GM18502 (cell line): ENCODE measurements around the gene RNF220.
"Not testable (repeated sequence)": the region's sequence is repeated elsewhere in the genome, so short reads cannot be mapped to it uniquely, and the experiment has no call there.

Source experiments
- ATAC-seq: cut with Tn5 transposase; IDR thresholded peaks from one replicate; pipeline ENCODE4 v1.9.1; 2021; ENCODE audit warnings: mild to moderate bottlenecking; ENCODE audit not compliant: unreplicated experiment, poor library complexity

RNF220 gene

GRCh38 chr1:44664730-44665370 is 259.8 kb downstream of the RNF220 start:
- no peak for ATAC-seq

GRCh38 chr1:44666719-44667118 is 261.7 kb downstream of the RNF220 start:
- not testable (repeated sequence) for ATAC-seq

- ATAC-seq: no peak
Observed at GRCh38 chr1:44670751-44671640, 265.9 kb downstream of the RNF220 start.

- no peak for ATAC-seq
Observed at GRCh38 chr1:44672254-44672955, 267.4 kb downstream of the RNF220 start.

GRCh38 chr1:44672961-44673674 is 268.1 kb downstream of the RNF220 start:
- ATAC-seq: no peak

- ATAC-seq: peak; percentile 9
Observed at GRCh38 chr1:44673675-44674112, 268.6 kb downstream of the RNF220 start.

GRCh38 chr1:44674113-44675000 is 269.3 kb downstream of the RNF220 start, which contains the start of the genes ARMH1 and TMEM53:
Gene ARMH1, plus strand, starts transcription at chr1:44674714. Its CDS starts 14,984 bp downstream, at chr1:44689698.
Gene TMEM53, minus strand, starts transcription at chr1:44674481. Its CDS starts 90 bp downstream, at chr1:44674391.
- ATAC-seq: peak; percentile 88

GRCh38 chr1:44675186-44675585 is 270.1 kb downstream of the RNF220 start:
- ATAC-seq: no peak

GRCh38 chr1:44676484-44677200 is 271.6 kb downstream of the RNF220 start:
- no peak for ATAC-seq

- ATAC-seq: no peak
Observed at GRCh38 chr1:44677201-44677766, 272.2 kb downstream of the RNF220 start.

- ATAC-seq: no peak
Observed at GRCh38 chr1:44678120-44678519, 273.1 kb downstream of the RNF220 start.

- ATAC-seq: no peak
Observed at GRCh38 chr1:44678626-44679025, 273.6 kb downstream of the RNF220 start.

GRCh38 chr1:44679468-44679867 is 274.4 kb downstream of the RNF220 start:
- ATAC-seq: no peak

- no peak for ATAC-seq
Observed at GRCh38 chr1:44681905-44682882, 277.1 kb downstream of the RNF220 start.

GRCh38 chr1:44682883-44683265 is 277.8 kb downstream of the RNF220 start:
- no peak for ATAC-seq

- ATAC-seq: peak; percentile 75
Observed at GRCh38 chr1:44684525-44684924, 279.5 kb downstream of the RNF220 start.

GRCh38 chr1:44685218-44685617 is 280.2 kb downstream of the RNF220 start:
- ATAC-seq: no peak
